Activated T-cell treated with anti-CD3 and anti-CD28 coated beads, Interleukin-2, amount 50 U/mL, for 1 hour (primary cell): ENCODE data around the gene ADARB2.

Source experiments
- DNase-seq: peaks from one replicate; pipeline ENCODE4 v3.0.0-alpha.2; 2020

ADARB2 gene

DNA sequence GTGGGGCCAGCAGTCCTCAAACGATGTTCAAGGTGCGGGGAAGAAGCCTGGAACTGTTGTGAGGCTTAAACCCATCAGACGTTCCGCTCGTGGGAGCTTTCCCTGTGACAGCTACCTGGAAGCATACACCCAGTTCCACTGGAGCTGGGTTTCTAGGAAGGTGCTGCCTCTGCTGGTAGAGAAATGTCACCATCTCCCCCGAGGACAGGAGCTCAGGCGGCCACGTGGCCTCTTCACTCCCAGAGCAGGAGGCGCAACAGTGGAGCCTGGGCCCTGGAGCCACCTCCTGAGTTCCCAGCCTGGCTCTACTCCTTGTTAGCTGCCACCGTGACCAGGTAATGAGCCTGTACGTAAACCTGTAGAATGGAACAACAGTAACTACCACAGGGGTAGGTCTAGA lies 156.1 kb downstream of the ADARB2 start:
- DNase-seq, result no peak

DNA sequence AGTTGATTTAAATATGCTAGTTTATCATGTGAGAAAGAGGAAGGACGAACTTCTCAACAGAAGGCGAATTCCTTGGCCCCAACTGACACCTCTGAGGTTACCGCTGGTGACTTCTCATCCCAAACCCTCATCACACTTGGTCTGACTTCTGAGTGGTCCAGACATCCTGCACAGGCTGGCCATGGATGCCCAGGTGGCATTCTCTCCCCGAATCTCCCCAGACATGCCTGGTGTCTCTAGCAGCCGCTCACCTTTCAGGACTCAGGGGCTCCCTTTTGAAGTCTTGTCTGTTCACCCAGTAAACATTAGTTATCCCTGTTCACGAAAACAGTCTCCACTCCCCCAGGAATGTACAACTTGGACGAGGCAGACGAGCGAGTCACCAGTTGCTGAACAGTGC lies 157.7 kb downstream of the ADARB2 start:
- DNase-seq, result no peak

DNA sequence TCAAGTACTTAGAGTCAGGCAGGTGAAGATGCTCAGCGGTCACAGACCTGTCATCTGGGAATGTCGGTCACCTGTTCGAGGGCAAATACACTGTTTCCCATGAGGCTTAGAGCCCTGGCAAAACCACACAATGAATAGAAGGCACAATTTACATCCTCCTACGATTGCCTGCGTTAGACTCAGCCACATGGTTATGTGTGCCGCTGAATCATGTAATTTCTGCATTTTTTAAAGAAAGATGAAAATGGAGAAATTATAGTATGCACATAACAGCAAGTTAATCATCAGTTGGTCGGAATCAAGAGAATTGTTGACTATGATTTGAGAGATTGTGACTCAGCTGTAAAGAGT lies 158.2 kb downstream of the ADARB2 start:
- DNase-seq, result no peak

DNA sequence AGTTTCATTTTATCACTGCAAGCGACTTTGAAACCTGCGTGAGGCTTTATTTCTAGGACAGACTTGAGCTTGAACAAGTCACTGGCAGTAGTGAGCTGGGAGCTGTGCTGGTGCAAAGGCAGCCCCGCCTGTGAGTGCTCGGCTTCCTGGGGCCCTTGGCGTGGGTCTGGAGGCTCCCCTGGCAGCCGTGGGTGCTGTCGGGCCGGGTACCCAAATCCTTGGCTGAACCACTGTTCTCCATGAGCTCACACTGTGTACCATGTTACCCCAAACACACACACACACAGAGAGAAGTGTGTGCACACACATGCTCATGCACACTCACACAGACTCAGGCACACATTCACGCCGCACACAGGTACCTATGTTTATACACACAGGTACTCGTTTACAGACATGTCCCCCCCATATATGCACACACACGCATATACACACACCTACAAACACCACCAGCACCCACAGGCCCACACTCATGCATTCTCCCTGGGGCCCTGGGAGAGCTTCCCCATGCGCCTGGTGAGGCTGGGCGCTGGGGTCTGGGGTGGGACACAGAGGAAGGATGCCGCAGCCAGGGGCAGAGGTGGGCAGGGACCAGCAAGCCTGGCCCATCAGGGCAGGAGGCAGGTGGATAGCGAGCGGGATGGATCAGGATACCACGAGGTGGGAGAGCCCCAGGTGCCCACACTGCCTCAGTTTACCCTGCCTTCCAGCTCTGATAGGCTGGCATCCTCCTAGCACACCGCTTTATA lies 158.8 kb downstream of the ADARB2 start:
- DNase-seq, result no peak

DNA sequence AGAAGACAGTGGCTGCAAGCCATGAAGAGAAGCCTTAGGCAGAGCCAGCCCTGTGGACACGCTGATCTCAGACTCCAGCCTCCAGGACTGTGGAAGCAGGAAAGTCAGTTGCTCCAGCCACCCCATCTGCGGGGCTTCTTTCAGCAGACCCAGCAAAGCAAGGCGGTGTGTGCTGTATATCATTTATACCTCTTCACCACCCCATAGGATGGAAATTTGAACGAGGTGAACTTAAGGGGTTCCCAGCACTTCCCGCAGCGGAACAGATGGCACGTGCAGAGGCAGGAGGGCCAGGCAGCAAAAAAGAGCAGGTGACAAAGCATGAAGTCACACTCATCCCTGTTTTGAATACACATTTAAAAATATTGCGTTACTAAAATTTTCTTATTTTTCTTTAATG lies 159.4 kb downstream of the ADARB2 start:
- no peak for DNase-seq

DNA sequence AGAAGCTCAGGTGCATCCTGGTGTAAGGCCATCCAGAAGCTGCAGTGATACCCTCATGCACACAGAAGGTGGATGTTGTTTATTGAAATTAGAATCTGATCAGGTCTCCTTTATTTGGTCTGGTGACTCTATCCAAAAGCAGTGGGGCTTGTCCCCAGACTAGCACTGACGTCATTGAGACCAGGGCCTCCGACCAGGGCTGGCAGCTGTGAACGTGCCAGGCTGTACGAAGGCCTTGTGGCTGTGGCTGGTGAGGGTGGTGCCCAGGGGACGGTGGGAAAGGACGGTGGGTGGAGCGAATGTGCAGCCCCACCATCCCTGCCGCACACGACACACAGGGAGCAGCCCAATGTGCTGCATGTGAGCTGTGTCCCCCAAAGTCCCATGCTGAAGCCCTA lies 160.0 kb downstream of the ADARB2 start:
- DNase-seq, result no peak

DNA sequence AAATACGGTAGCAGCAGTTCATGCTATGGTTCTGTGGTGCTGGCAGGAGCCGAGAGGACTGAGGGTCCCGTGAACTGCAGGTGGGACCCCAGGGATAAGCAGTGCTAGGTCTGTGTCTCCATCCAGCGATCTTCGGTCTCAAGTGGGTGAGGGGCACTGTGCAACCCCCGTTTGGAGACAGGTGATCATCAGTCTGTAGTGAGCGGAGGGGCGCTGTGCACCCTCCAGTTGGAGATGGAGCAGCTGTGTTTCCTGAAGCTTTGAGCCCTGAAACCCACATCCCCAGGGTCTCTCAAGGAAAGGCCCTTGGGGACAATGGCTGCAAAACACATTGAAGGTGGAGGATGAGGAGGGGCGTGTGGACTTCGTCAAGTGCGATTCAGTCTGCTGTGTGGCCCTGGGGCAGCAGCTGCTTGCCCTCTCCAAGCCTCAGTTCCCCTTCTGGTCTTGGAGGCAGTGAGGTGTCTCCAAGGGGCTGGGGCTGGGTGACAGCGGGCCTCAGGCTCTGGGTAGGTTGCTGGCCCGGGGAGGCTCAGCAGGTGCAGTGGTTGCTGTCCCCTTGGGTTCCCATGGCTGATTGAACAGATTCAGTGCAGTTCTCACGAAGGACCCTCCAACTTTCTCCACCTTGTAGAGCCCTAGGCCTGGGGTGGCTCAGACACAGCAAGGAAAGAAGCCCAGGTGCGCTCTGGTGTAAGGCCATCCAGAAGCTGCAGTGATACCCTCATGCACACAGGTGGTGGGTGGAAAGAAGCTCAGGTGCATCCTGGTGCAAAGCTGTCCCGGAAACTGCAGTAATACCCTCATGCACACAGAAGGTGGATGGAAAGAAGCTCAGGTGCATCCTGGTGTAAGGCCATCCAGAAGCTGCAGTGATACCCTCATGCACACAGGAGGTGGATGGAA lies 160.6 kb downstream of the ADARB2 start:
- DNase-seq, result no peak

DNA sequence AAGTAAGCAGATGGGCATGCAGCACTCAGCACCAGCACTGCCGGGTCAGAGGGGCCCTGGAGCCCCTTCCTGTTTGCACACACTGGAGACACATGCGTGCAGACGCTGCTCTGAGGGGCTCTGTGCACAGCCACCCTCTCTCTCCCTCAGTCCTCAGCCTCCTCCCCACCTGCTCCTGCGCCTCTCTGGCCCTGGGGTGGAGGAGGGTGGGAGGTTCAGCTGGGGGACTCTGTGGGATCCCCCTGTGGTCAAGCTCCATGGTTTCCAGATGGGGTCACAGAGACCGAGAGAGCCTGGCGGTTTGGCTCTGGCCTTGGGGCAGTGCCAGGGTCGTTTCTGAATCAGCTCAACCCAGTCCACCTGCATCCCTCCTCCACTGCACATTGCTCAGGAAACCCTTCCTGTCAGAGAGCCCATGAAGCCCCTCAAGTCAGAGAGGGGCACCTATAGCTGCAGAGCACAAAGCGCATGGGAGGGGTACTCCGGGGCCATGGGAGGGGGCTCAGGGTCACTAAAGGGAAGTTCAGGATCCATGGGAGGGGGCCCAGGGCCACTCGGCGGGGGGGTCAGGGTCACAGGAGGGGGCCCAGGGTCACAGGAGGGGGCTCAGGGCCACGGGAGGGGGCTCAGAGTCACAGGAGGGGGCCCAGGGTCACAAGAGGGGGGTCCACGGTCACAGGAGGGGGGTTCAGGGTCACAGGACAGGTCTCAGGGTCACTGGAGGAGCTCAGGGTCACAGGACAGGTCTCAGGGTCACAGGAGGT lies 161.7 kb downstream of the ADARB2 start:
- DNase-seq, result no peak

DNA sequence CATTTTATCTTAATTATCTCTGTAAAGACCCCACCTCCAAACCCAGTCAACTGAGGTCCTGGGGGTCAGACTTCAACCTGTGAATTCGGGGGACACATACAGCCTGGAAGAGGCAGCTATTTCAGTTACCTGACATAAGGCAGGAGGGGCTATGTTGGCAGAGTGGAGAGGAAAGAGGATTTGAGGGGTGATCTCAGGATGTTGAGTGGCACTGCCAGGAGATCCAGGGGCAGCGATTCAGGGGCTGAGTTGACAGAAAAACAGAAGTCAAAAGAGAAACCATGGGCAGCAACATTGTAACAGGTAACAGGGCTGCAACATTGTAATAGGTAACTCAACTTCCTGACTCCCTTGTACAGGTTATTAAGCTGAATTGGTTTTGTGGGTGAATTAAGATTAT lies 162.6 kb downstream of the ADARB2 start:
- no peak for DNase-seq

DNA sequence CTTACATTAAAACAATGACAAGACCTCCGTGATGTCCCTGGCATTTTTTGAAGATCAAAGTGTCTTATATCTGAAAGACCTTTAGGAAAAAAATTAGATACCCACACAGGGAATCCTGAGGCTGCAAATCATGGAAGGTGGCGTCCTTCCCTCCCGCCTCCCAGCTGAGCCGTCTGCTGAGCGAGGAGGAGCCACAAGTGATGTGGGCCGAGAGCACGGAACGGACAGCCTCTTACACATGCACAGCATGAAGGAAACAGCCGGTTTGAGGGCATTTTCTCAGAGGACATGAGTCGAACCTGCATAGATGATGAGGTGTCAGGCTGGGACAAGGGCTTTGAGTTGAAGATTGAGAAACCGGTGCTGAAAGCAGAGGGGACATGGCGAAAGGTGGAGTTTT lies 163.3 kb downstream of the ADARB2 start:
- DNase-seq, result no peak

DNA sequence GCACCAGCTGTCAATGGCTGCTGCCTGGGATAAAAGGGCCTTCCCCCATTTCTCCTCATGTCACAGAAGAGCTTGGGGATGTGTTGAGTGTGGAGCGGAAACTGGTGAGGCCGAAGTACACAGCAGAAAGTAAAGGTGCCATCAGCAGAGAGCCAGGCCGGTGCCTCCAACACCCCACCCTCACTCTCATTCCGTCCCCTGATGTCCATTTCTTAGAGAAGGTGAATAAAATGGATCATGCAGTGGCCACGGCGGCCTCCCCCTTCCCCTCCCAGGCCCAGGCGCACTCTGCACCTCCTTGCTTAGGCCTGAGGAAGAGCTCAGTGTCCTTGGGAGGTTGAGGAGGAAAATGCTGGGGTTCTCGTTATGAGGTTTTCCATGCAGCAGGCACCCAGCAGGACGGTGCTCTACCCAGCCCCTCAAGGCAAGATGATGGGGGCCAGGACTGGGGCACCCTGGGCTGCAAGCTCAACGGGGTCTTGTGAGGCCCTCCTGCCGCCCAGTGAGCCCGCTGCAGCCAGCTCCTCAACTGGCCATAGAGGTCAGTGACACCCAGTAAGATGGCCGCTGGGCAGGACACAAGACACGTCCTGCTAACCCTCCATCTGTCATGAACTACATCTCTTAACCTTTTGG lies 163.9 kb downstream of the ADARB2 start:
- DNase-seq, result no peak

DNA sequence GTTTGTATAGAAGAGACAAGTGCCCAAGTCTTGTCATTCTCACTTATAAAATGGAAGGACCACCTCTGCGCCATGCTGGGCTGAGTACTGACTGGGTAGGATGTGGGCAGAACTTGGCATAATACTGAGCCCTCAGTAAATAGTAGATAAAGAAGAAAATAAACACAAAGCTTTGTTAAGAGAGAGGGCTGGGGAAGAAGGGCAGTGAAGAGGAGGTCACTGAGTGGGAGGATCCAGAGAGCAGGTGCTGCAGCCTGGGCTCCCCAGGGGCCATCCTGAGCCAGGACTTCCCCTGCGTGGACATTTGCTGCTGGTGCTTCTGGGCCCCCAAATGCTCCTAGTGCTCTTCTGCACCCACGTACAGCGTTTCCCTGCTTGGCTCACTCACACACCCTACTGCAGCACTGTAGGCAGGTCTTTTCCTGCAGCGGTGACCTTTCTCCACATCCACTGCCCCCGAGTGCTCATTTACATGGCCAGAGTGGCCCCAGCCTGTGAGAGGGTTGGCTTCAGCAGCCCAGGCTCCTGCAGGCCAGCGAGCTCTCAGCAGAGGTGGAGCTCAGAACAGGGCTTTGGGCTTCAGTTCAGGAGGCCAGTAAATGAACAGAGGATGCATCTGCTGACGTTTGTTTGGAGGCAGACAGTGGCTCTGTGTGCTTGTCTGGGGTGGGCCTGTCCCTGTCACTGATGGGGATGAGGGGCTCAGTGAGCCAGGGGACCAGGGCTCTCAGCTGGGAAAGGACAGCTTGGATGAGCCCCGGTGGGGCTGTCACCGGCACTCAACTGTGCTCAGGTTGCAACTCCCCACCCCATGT lies 164.6 kb downstream of the ADARB2 start:
- DNase-seq, result no peak

DNA sequence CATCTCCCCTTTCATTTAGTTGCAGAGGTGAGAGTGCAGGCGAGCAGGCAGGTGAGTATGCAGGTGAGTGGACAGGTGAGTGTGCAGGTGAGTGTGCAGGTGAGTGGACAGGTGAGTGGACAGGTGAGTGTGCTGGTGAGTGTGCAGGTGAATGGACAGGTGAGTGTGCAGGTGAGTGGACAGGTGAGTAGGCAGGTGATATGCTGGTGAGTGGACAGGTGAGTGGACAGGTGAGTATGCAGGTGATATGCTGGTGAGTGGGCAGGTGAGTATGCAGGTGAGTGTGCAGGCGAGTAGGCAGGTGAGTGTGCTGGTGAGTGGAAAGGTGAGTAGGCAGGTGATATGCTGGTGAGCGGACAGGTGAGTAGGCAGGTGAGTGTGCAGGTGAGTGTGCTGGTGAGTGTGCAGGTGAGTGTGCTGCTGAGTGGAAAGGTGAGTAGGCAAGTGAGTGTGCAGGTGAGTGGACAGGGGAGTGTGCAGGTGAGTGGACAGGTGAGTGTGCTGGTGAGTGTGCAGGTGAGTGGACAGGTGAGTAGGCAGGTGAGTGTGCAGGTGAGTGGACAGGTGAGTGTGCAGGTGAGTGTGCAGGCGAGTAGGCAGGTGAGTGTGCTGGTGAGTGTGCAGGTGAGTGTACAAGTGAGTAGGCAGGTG lies 165.6 kb downstream of the ADARB2 start:
- DNase-seq, result no peak

DNA sequence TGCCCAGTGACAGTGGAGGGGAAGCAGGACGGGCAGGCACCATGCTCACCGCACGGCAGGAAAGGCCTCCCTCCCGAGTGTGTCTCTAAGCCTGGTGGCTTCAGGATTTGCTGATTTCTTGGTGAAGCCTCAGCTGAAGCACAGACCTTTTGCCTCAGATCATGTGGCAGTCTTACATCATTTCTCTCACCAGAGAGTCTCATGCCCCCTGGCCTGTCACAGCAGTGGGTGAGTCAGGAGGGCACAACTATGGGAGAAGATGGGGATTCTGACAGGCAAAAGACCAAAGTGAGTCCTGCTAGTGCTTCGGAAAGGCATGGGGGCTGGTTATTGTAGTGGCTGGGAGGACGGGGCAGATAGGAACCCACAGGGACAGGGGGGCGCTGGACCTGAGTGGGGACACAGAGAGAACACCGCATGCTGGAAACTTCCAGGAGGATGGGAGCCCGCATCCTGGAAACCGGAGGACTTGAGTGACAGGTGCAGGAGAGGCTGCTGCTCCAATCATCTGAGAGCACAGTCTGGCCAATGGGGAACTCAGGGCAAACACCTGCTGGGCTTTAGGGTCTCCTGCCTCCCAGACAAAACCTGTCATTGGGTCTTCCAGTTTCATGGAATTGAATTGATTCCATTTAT lies 166.8 kb downstream of the ADARB2 start:
- no peak for DNase-seq

DNA sequence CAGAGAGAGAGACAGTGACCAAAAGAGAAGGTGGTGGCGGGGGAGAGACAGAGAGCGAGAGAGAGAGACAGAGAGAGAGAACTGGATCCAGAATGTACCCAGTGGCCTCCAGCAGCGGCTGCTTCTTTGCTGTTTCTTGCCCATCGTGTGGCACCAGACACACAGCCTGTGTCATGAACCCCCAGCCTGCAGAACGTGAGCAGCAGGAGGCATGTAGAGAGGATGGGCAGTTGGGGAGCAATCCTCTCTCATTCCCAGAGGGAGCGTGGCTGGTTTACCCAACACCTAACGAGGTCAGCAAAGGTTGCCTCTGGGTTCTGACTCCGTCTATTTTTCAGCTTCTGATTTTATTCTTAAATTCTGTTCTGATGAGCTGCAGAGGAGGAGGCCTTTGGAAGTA lies 168.1 kb downstream of the ADARB2 start:
- DNase-seq, result no peak

DNA sequence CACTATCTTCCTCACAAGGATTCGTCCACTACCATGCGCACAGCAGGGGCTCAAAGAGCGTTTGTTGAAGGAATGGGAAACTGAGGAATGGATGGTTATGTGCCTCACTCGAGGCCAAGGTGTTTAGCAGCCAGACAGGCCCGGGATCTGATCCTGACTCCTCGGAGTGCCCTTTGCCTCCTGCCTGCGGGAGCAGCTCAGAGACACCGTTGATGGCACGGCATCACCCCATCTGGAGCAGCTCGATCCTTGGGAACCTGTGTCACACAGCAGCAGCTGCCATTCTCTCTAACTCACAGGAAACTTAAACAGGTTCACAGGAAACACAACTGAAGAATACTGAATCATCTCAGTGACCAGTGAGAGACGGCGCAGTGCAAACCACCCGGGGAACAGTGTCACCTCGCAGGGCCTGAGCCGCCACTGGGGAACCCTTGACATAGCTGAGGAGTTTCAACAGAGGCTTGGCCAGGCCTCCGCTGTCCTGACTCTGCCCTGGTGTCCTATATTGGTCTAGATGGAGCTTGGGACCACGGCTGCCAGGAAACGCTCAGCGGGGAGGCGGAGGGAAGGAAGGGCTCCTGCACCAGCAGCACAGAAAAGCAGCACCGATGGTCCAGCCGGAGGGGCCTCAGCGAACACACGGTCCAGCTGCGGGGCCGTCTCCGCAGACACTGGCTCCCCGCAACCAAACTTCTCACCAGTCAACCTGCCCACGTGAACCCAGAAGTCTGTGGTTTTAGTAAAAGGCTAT lies 169.4 kb downstream of the ADARB2 start:
- no peak for DNase-seq

DNA sequence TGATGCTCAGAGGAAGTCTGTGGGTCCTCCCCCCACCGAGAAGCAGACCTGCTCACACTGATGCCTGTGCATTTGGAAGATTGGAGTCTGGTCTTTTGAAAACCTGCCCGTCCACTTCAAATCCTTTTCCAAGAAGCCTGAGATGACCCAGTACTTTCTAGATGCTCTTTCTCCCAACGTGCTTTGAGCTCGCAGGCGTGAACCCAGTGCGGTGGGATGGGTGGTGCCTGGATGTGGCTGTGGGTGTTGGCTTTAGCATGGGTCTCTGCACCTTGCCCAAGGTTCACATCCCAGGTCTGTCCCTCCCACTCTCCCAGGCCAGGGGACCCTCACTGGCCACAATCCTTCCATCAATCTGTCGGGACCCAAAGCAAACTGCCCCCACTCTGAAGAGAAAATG lies 170.2 kb downstream of the ADARB2 start:
- no peak for DNase-seq

DNA sequence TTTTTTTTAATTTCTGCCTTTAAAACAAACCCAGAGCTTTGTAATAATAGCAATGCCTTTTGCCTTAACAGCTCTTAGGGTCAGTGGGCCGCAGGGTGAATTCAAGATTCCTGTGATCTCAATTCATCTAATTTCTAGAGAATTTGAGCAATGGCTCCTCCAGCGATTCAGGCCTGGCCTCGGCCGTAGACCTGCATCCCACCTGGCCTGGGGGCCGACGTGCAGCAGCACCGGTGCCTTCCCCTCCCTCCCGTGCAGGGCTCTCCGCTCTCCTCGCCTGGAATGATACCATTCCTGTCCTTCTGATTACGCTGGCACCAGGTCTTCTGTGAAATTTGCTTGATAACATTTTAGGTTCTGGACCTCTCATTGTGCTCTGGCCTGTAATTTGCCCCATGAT lies 172.5 kb downstream of the ADARB2 start:
- no peak for DNase-seq

DNA sequence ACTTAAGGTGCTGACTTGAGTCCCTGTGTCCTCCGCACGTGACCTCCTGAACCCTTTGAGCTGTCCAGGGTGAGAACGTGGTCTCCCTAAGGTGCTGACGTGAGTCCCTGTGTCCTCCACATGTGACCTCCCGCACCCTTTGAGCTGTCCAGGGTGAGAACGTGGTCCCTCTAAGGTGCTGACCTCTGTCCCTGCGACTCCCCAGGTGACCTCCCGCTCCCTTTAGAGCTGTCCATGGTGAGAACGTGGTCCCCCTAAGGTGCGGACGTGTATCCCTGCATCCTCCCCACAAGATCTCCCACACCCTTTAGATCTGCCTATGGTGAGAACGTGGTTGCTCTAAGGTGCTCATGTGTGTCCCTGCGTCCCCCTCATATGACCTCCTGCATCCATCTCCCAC lies 174.3 kb downstream of the ADARB2 start:
- DNase-seq, result no peak

DNA sequence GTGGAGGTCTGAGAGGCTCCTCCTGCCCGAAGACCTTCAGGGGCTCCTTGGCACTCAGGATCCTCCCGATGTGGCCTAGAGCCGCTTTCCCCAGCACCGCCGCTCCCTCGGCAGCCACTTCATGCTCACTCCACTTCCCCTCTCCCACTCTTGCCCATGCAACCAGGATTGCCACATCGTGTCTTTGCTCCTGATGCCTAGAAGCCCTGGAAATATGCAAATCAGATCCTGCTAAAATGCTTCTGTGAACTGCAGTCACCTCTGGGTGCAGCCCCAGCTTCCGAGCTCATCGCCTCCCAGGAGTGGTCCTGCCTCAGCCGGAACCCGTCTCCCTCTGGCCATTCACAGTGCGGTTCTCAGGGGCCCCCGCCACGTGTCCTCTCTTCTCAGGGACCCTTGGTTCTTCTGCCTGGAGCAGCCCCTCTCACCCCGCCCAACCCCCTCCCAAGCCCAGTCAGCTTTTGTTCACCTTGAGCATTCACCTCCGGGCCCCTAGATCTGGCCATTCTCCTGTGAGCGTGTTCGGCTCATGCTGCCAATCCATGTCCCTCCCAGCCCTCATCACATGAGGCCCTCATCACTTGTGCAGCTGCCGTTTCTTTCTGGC lies 175.5 kb downstream of the ADARB2 start:
- no peak for DNase-seq
